Caco-2 (cell line): ENCODE results near the gene FGFR4. TPM values are rescaled to one million over a fixed set of nuclear protein-coding genes. Genes with fewer than 3 reads are reported as not detected.
A peak's percentile ranks its signal among the peaks of the same experiment; 100 is the strongest.

ENCODE experiments used
- BruUV-seq: library from RNA; stranded (reverse); fragments of 400-500 nt; replicated peaks from 2 replicates; lab custom pipeline; 2021; lab: Mats Ljungman, UMichigan
- CTCF ChIA-PET: fragments of 300-600 bp; sonication (Branson Sonifier 250); formaldehyde crosslinking; loops from one replicate; lab custom pipeline; 2022; ENCODE audit warnings: antibody characterized with exemption; lab: Charles Lee
- POLR2A ChIA-PET: fragments of 300-600 bp; sonication (Branson Sonifier 250); formaldehyde crosslinking; loops from one replicate; lab custom pipeline; 2022; ENCODE audit warnings: antibody characterized with exemption; lab: Charles Lee
- DNase-seq, 2 experiments: peaks; one replicate each; pipeline versions ENCODE4 v3.0.0 to v3.0.0-alpha.2; 2020 to 2022
- H3K27me3 ChIP-seq: replicated peaks from 2 replicates; pipeline ENCODE4 v1.6.0; 2011; ENCODE audit warnings: low read length; ENCODE audit not compliant: control insufficient read depth, insufficient read depth
- H3K36me3 ChIP-seq: 2 replicates; pipeline ENCODE4 v1.5.1; 2011; ENCODE audit warnings: low read length; ENCODE audit not compliant: control insufficient read depth, insufficient read depth
- H3K4me1 ChIP-seq: fragments of 250-450 bp; sonication (Bioruptor Pico); 2 replicates; pipeline ENCODE4 v1.5.1; 2020; ENCODE audit warnings: mild to moderate bottlenecking
- H3K4me3 ChIP-seq: 2 replicates; pipeline ENCODE4 v1.5.1; 2011; ENCODE audit warnings: low read depth, mild to moderate bottlenecking, control low read depth, low read length
- H3K9me3 ChIP-seq: fragments of 250-450 bp; sonication (Bioruptor Pico); 2 replicates; pipeline ENCODE4 v1.5.1; 2020; ENCODE audit warnings: mild to moderate bottlenecking, moderate library complexity
- H3K27ac Mint-ChIP-seq: one replicate; pipeline ENCODE4 v1.8.0; 2022; ENCODE audit warnings: mixed read lengths; ENCODE audit not compliant: unreplicated experiment
- H3K27me3 Mint-ChIP-seq: one replicate; pipeline ENCODE4 v1.8.0; 2022; ENCODE audit warnings: mixed read lengths; ENCODE audit not compliant: insufficient read depth, unreplicated experiment
- H3K36me3 Mint-ChIP-seq: one replicate; pipeline ENCODE4 v1.8.0; 2022; ENCODE audit warnings: mild to moderate bottlenecking, mixed read lengths; ENCODE audit not compliant: insufficient read depth, unreplicated experiment
- H3K4me1 Mint-ChIP-seq: one replicate; pipeline ENCODE4 v1.8.0; 2022; ENCODE audit warnings: low read depth, mixed read lengths; ENCODE audit not compliant: unreplicated experiment
- H3K4me3 Mint-ChIP-seq: one replicate; pipeline ENCODE4 v1.8.0; 2022; ENCODE audit warnings: mild to moderate bottlenecking, moderate library complexity, mixed read lengths; ENCODE audit not compliant: unreplicated experiment
- H3K9me3 Mint-ChIP-seq: one replicate; pipeline ENCODE4 v1.8.0; 2022; ENCODE audit warnings: mixed read lengths; ENCODE audit not compliant: unreplicated experiment
- intact Hi-C: fragments of 100-400 bp; cut with micrococcal nuclease; formaldehyde crosslinking; loops from one replicate; pipeline ENCODE4 v1.10.0; 2022; ENCODE audit not compliant: unreplicated experiment
- total RNA-seq: library from RNA; stranded (reverse); gene quantifications from 2 replicates; pipeline ENCODE4 v1.2.3, GENCODE V29; 2022
- TF ChIP-seq, protein P1 (sequence below), 2 experiments: fragments of 200-600 bp in 1 of 2; IDR thresholded peaks; 1 replicate in 1 of 2; 2 replicates in 1 of 2; pipeline versions ENCODE4 v1.5.1 to v1.8.0; 2011 to 2022; ENCODE audit warnings: antibody characterized with exemption in 1 of 2, control low read depth in 1 of 2, inconsistent platforms in 1 of 2, low read depth in 1 of 2, low read length in 1 of 2, mild to moderate bottlenecking in 1 of 2, moderate library complexity in 1 of 2; ENCODE audit not compliant: insufficient read depth in 1 of 2, severe bottlenecking in 1 of 2, unreplicated experiment in 1 of 2

Gene FGFR4
- total RNA-seq, 1 experiment from 2014 or later = 190 TPM

GRCh38 chr5:177131019-177131320 is 44.3 kb downstream of the FGFR4 start:
- Mint-ChIP-seq H3K4me1 (peaks cover 13% of the 10 kb centered on the region), H3K36me3 (peaks cover 9% of the 10 kb centered on the region), H3K4me3 (no peak overlapping the region), H3K27ac (no peak overlapping the region), H3K27me3 (no peaks in the 10 kb centered on the region), H3K9me3 (no peaks in the 10 kb centered on the region)
- POLR2A ChIA-PET = no interaction called here
- intact Hi-C loops = no loop called here
- peak in 1 of 2 experiments; percentile 20 for DNase-seq
- Histone ChIP-seq H3K4me3 (no peak overlapping the region), H3K27me3 (no peaks in the 10 kb centered on the region), H3K9me3 (no peaks in the 10 kb centered on the region), H3K4me1 (peaks cover 13% of the 10 kb centered on the region), H3K36me3 (peaks cover 2% of the 10 kb centered on the region; the same call in 1 of the 2 replicates)
- TF ChIP-seq, protein P1, sequence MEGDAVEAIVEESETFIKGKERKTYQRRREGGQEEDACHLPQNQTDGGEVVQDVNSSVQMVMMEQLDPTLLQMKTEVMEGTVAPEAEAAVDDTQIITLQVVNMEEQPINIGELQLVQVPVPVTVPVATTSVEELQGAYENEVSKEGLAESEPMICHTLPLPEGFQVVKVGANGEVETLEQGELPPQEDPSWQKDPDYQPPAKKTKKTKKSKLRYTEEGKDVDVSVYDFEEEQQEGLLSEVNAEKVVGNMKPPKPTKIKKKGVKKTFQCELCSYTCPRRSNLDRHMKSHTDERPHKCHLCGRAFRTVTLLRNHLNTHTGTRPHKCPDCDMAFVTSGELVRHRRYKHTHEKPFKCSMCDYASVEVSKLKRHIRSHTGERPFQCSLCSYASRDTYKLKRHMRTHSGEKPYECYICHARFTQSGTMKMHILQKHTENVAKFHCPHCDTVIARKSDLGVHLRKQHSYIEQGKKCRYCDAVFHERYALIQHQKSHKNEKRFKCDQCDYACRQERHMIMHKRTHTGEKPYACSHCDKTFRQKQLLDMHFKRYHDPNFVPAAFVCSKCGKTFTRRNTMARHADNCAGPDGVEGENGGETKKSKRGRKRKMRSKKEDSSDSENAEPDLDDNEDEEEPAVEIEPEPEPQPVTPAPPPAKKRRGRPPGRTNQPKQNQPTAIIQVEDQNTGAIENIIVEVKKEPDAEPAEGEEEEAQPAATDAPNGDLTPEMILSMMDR (IDR thresholded peaks at IDR 0.05; ENCODE audit: insufficient read depth in 1 of 2, low read depth in 1 of 2, low read length in 1 of 2, severe bottlenecking in 1 of 2, unreplicated experiment in 1 of 2) = no peak
- CTCF ChIA-PET = no interaction called here
- BruUV-seq = no TSS peak

DNA sequence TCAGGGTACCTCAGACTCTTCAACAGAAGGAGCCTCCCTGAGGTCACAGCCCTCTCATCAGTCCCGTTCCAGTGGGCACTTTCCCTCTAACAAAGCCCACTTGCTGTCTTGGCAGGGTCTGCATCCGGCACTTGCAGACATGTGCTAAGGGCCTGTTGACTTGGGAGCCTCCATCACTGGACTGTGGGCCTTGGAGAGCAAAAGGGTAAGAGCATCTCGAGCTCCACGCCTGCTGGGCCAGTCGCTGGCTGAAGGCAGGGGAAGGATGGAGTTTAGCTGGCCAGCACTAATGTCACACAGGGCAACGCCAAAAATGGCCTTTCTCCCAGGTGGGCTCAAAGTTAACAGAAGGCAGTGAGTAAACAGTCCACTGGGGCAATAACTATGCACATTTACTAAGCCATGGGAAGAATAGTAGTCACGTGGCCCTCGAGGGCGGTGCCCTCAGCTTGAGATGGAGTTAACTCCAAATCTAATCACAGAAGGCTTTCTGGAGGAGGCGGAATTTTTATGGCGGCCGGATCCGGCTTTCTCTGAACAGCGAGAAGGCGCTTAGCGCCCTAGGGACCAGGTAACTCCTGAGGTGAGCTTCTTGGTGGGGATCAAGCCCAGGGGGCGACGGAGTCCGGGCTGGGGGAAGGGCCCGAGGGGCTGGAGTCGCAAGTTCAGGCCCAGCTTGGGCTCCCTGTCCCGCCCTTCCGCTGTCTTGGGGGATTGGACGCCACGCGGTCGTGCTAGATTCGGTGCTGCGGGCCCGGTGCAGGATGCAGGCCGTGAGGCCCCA is 44.8 kb downstream of the FGFR4 start:
- Mint-ChIP-seq H3K9me3 (no peaks in the 10 kb centered on the region), H3K4me1 (peaks cover 13% of the 10 kb centered on the region), H3K36me3 (peaks cover 13% of the 10 kb centered on the region), H3K4me3 (peak overlapping the region; percentile 31), H3K27me3 (no peaks in the 10 kb centered on the region), H3K27ac (no peak overlapping the region)
- Histone ChIP-seq H3K36me3 (peaks cover 2% of the 10 kb centered on the region; the same call in 1 of the 2 replicates), H3K4me1 (peaks cover 13% of the 10 kb centered on the region), H3K4me3 (no peak overlapping the region), H3K9me3 (no peaks in the 10 kb centered on the region), H3K27me3 (no peaks in the 10 kb centered on the region)
- ChIA-PET POLR2A (no interaction called here), CTCF (interaction anchor here (1.0 kb wide), 1 partner anchor 18 kb away, joined by 4 read pairs; no protein-coding TSS in a partner anchor)
- TF ChIP-seq, protein P1 (IDR thresholded peaks at IDR 0.05; ENCODE audit: insufficient read depth in 1 of 2, low read depth in 1 of 2, low read length in 1 of 2, severe bottlenecking in 1 of 2, unreplicated experiment in 1 of 2) = no peak
- intact Hi-C loops = no loop called here
- no TSS peak for BruUV-seq
- DNase-seq = peak in 1 of 2 experiments; percentile 25

DNA sequence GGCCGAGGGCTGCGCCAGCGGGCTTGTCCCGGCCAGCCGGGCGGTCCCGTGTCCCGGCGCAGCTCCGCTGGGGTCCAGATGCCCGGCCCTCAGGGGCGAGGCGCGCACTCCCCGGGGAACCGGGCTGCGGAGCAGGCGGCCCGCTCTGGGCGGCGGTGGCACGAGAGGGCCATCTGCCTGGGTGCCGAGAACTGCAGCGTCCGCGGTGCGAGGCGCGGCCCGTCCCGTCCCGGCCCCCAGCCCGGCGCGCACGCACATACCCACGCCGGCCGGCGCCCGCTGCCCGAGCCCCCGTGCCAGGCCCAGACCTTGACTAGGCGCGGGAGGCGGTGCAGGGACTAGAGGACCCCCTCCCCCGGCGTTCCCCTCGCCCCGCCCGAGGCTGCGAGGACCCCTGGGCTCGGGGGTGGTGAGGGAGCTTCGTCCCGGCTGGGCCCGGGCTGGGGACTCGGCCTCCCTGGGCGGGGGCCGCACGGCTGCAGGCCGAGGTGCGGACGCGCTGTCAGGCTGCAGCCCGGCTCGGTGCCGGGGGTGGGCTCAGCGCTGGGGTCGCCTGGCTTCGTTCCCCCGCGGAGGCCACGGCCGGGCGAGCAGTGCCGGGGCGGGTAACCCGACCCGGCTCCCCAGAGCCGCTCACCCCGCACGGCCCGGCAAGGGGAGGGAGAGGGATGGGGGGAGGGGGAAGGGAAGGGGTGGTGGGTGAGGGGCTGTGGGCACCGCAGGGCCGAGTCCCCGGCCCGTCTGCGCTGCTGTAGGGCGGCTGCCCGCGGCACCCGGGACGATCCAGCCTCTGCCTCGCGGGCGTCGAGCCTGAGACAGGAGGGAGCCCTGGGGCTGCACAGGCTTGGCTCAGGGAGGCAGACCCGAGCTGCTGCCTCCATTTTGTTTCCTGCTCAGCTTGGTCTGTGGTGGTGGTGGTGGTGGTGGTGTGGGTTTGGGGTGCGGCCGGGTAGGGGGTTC is 45.7 kb downstream of the FGFR4 start:
- Mint-ChIP-seq H3K27ac (no peak overlapping the region), H3K4me1 (peaks cover 13% of the 10 kb centered on the region), H3K36me3 (peaks cover 21% of the 10 kb centered on the region), H3K4me3 (peak overlapping the region; percentile 86), H3K27me3 (no peaks in the 10 kb centered on the region), H3K9me3 (no peaks in the 10 kb centered on the region)
- TF ChIP-seq, protein P1 (IDR thresholded peaks at IDR 0.05; ENCODE audit: insufficient read depth in 1 of 2, low read depth in 1 of 2, low read length in 1 of 2, severe bottlenecking in 1 of 2, unreplicated experiment in 1 of 2) = no peak
- Histone ChIP-seq H3K36me3 (peaks cover 2% of the 10 kb centered on the region; the same call in 1 of the 2 replicates), H3K27me3 (no peaks in the 10 kb centered on the region), H3K9me3 (no peaks in the 10 kb centered on the region), H3K4me1 (peaks cover 13% of the 10 kb centered on the region), H3K4me3 (no peak overlapping the region)
- intact Hi-C loops = no loop called here
- no TSS peak for BruUV-seq
- POLR2A ChIA-PET = interaction anchor here (0.7 kb wide), 1 partner anchor 9 kb away, joined by 5 read pairs; no protein-coding TSS in a partner anchor
- no peak for DNase-seq
- CTCF ChIA-PET = interaction anchor here (0.6 to 1.0 kb wide), 2 partner anchors 19 to 178 kb away, joined by 4 read pairs; no protein-coding TSS in a partner anchor
